Upper lobe of left lung (tissue), 6 donors: Measurements from ENCODE around the gene CACNG5. TPM values are rescaled to one million over a fixed set of nuclear protein-coding genes. Genes with fewer than 3 reads are reported as not detected.

Source experiments
- ATAC-seq, 2 donors: fragments of 200-7000 bp; cut with Tn5 transposase; one replicate each; pipeline ENCODE4 v1.9.1; 2022; ENCODE audit warnings: mild to moderate bottlenecking in 2 of 2, moderate library complexity in 2 of 2; ENCODE audit not compliant: low FRiP score in 2 of 2
- DNase-seq, 2 donors: peaks; one replicate each; pipeline ENCODE4 v3.0.0-alpha.2; 2019 to 2020
- H3K27ac ChIP-seq, 4 donors: fragments of 200-600 bp; sonication (generic); one replicate each; pipeline ENCODE4 v1.5.1; 2016 to 2019
- H3K27me3 ChIP-seq, 4 donors: fragments of 200-600 bp; sonication (generic); one replicate each; pipeline ENCODE4 v1.5.1; 2017 to 2019
- H3K36me3 ChIP-seq, 4 donors: fragments of 200-600 bp; sonication (generic); one replicate each; pipeline ENCODE4 v1.5.1; 2016 to 2019
- H3K4me1 ChIP-seq, 4 donors: fragments of 200-600 bp; sonication (generic); one replicate each; pipeline ENCODE4 v1.5.1; 2018 to 2019
- H3K4me3 ChIP-seq, 4 donors: fragments of 200-600 bp; sonication (generic); one replicate each; pipeline ENCODE4 v1.5.1; 2017 to 2019; ENCODE audit warnings: mild to moderate bottlenecking in 2 of 4, moderate library complexity in 1 of 4
- H3K9me3 ChIP-seq, 4 donors: fragments of 200-600 bp; sonication (generic); one replicate each; pipeline ENCODE4 v1.5.1; 2018 to 2019
- CTCF ChIP-seq, 6 experiments: fragments of 450-650 bp in 4 of 6; fragments of 200-600 bp in 2 of 6; sonication (generic) in 2 of 6; IDR thresholded peaks; one replicate each; pipeline ENCODE4 v1.5.1; 2016 to 2019; ENCODE audit warnings: antibody characterized with exemption in 6 of 6
- EP300 ChIP-seq, 4 donors: sonication (generic); formaldehyde crosslinking; IDR thresholded peaks; one replicate each; pipeline ENCODE4 v1.5.1; 2017; ENCODE audit warnings: antibody characterized with exemption in 4 of 4, control low read depth in 2 of 4
- POLR2A ChIP-seq, 4 donors: fragments of 450-650 bp; IDR thresholded peaks; one replicate each; pipeline ENCODE4 v1.5.1; 2016 to 2017; ENCODE audit warnings: antibody characterized with exemption in 4 of 4, mild to moderate bottlenecking in 2 of 4
- POLR2AphosphoS5 ChIP-seq, 2 donors: sonication (generic); formaldehyde crosslinking; IDR thresholded peaks; one replicate each; pipeline ENCODE4 v1.5.1; 2017; ENCODE audit warnings: antibody characterized with exemption in 2 of 2
- WGBS, 2 donors: methylation state at CpG; one replicate each; pipeline ENCODE4 v1.1.5; 2017 to 2018; 5-methylcytosine and 5-hydroxymethylcytosine counted together
- total RNA-seq, 6 donors: library from RNA; depleted of rRNA in 4 of 6; stranded (reverse); fragments of >200 nt in 4 of 6; gene quantifications; one replicate each; pipeline versions ENCODE4 v1.1.0 to v1.2.1, GENCODE V29; 2016 to 2021
- donor health status: DM: no; HTN: no; CAD: no; lungs with moderate emphysema.
- donor health status: DM: no; HTN: yes; CAD: no; lungs with severe emphysema.

Gene CACNG5
- total RNA-seq, 6 donors from 2014 or later: not detected

DNA sequence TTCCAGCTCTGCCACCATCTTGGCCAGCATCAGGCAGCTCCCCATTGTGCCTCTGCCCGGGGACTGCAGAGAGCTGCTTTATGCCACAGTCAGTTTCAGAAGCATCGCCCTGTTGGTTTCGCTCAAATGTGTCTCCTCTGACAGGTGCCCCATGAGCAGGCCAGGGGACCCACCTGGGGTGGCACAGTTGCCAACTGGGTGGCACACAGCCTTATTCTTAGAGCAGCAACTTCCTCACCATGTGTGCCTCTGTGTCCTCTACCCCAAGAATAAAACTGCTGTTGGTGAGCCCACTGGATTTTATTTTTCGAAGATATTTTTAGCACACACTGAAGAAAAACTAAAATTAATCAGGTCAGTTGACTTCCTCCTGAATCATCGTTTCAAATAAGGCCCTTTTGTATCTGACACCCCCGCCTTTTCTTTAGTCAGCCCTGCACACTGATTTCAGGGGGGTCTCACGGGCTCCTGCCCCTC, 44.9 kb upstream of the CACNG5 start:
- no peak overlapping the region for H3K27ac ChIP-seq
- 67 to 74% methylated on average over 7 of the region's 7 CpGs for WGBS, 2 donors
- H3K4me1 ChIP-seq: peaks cover 0 to under 1% (median 0%) of the 10 kb centered on the region in 4 donors
- H3K36me3 ChIP-seq: peaks cover 0 to 8% (median 3%) of the 10 kb centered on the region in 4 donors
- TF ChIP-seq CTCF (IDR thresholded peaks at IDR 0.05) (no peak), POLR2A (IDR thresholded peaks at IDR 0.05) (no peak), EP300 (IDR thresholded peaks at IDR 0.05) (no peak), POLR2AphosphoS5 (IDR thresholded peaks at IDR 0.05) (no peak)
- no peaks in the 10 kb centered on the region for H3K27me3 ChIP-seq
- no peaks in the 10 kb centered on the region for H3K9me3 ChIP-seq
- no peak for DNase-seq
- ATAC-seq: no peak
- no peak overlapping the region for H3K4me3 ChIP-seq

GRCh38 chr17:66790501-66791061, 44.3 kb upstream of the CACNG5 start:
- 79 to 81% methylated on average over 11 of the region's 11 CpGs for WGBS, 2 donors
- no peaks in the 10 kb centered on the region for H3K9me3 ChIP-seq

GRCh38 chr17:66791347-66791746, 43.6 kb upstream of the CACNG5 start:
- DNase-seq (peak in 1 of 2 donors; percentile 24), ATAC-seq (peak in 1 of 2 donors; percentile 66)
- no peaks in the 10 kb centered on the region for H3K4me1 ChIP-seq
- no peaks in the 10 kb centered on the region for H3K27me3 ChIP-seq
- TF ChIP-seq EP300 (IDR thresholded peaks at IDR 0.05) (no peak), POLR2AphosphoS5 (IDR thresholded peaks at IDR 0.05) (no peak), CTCF (IDR thresholded peaks at IDR 0.05) (no peak), POLR2A (IDR thresholded peaks at IDR 0.05) (no peak)
- no peak overlapping the region for H3K4me3 ChIP-seq
- peak overlapping the region in 1 of 4 donors; percentile 51 for H3K27ac ChIP-seq
- H3K9me3 ChIP-seq: no peaks in the 10 kb centered on the region
- WGBS, 2 donors: 38 to 42% methylated on average over 8 to 15 of the region's 15 CpGs
- H3K36me3 ChIP-seq: peaks cover 0 to 8% (median 3%) of the 10 kb centered on the region in 4 donors

More at GRCh38 chr17:66790501-66791061, 44.3 kb upstream of the CACNG5 start:
- Histone ChIP-seq H3K36me3 (peaks cover 0 to 8% (median 3%) of the 10 kb centered on the region in 4 donors), H3K4me1 (no peaks in the 10 kb centered on the region), H3K27ac (no peak overlapping the region), H3K27me3 (no peaks in the 10 kb centered on the region), H3K4me3 (no peak overlapping the region)
- ATAC-seq (no peak), DNase-seq (no peak)
- no peak for TF ChIP-seq POLR2A (IDR thresholded peaks at IDR 0.05)
- TF ChIP-seq CTCF (IDR thresholded peaks at IDR 0.05): no peak
- TF ChIP-seq EP300 (IDR thresholded peaks at IDR 0.05): no peak

GRCh38 chr17:66793814-66794213, 41.1 kb upstream of the CACNG5 start:
- Histone ChIP-seq H3K27me3 (no peaks in the 10 kb centered on the region), H3K27ac (no peak overlapping the region), H3K4me3 (no peak overlapping the region), H3K4me1 (no peaks in the 10 kb centered on the region), H3K9me3 (no peaks in the 10 kb centered on the region), H3K36me3 (no peaks in the 10 kb centered on the region)
- 86 to 87% methylated on average over 3 of the region's 3 CpGs for WGBS, 2 donors
- TF ChIP-seq POLR2A (IDR thresholded peaks at IDR 0.05): no peak
- TF ChIP-seq CTCF (IDR thresholded peaks at IDR 0.05): no peak
- TF ChIP-seq EP300 (IDR thresholded peaks at IDR 0.05): no peak
- TF ChIP-seq POLR2AphosphoS5 (IDR thresholded peaks at IDR 0.05): no peak
- no peak for ATAC-seq
- no peak for DNase-seq

DNA sequence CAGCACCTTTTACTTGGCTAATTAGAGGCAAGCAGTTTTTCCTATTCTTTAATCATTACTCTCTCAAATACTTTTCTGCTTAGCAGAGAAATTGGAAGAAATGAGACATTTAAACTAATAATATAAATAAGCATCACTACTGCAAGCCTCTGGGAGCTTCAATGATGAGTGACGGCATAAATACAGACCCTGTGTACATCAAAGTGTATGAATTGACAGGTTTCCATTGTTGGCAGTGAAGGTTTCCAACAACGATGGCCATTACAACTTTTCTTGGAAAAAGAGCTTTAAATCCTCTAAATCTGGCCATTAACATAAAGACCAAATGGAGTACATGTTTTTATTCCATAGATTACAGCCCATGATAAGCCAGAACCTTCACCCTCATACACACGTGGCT, 39.4 kb upstream of the CACNG5 start:
- ATAC-seq (no peak), DNase-seq (no peak)
- H3K9me3 ChIP-seq: no peaks in the 10 kb centered on the region
- no peak for TF ChIP-seq CTCF (IDR thresholded peaks at IDR 0.05)
- TF ChIP-seq POLR2AphosphoS5 (IDR thresholded peaks at IDR 0.05): no peak
- no peak for TF ChIP-seq EP300 (IDR thresholded peaks at IDR 0.05)
- no peak for TF ChIP-seq POLR2A (IDR thresholded peaks at IDR 0.05)
- H3K4me3 ChIP-seq: no peak overlapping the region
- H3K36me3 ChIP-seq: no peaks in the 10 kb centered on the region
- no peaks in the 10 kb centered on the region for H3K27me3 ChIP-seq
- 85 to 89% methylated on average over 3 of the region's 3 CpGs for WGBS, 2 donors
- H3K27ac ChIP-seq: no peak overlapping the region
- H3K4me1 ChIP-seq: no peaks in the 10 kb centered on the region
